GM21529 (cell line): ENCODE measurements around the gene EVC2.

Source experiments
- ATAC-seq: cut with Tn5 transposase; IDR thresholded peaks from one replicate; pipeline ENCODE4 v1.9.1; 2021; ENCODE audit not compliant: unreplicated experiment

Gene EVC2

GRCh38 chr4:5526080-5526846 is 182.1 kb downstream of the EVC2 start:
- no peak for ATAC-seq

GRCh38 chr4:5524446-5525299 is 183.7 kb downstream of the EVC2 start:
- no peak for ATAC-seq

DNA sequence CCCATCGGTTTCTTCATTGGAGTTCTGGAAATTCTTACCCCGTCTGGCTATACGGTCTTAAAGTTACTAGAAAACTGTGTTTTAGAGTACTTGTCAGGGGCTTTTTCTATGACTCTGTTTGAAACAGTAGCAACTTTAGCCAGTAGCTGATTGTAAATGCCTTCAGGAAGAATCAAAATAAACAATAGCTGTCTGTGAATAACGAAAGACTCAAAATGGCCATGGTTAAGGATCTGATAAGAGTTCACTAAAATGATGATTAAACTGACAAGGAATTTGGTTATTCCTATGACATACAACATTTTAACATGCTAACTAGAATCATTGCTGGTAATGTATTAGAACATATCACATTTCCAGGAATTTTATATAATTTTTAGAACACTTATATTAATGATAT is 191.0 kb downstream of the EVC2 start:
- ATAC-seq: no peak

GRCh38 chr4:5515646-5516045 is 192.7 kb downstream of the EVC2 start:
- no peak for ATAC-seq
